Vagina (tissue), 2 donors: ENCODE results near the gene TBC1D7. TPM values are rescaled to one million over a fixed set of nuclear protein-coding genes. Genes with fewer than 3 reads are reported as not detected.

ENCODE experiments used
- DNase-seq, 2 donors: peaks; one replicate each; pipeline ENCODE4 v3.0.0-alpha.2; 2017; ENCODE audit errors: extremely low spot score in 2 of 2
- H3K27ac ChIP-seq: fragments of 200-600 bp; sonication (generic); one replicate; pipeline ENCODE4 v1.5.1; 2019
- H3K27me3 ChIP-seq: fragments of 200-600 bp; sonication (generic); one replicate; pipeline ENCODE4 v1.5.1; 2019
- H3K36me3 ChIP-seq, 2 donors: fragments of 200-600 bp; sonication (generic); one replicate each; pipeline ENCODE4 v1.5.1; 2017 to 2019
- H3K4me1 ChIP-seq: fragments of 200-600 bp; sonication (generic); one replicate; pipeline ENCODE4 v1.5.1; 2019
- H3K4me3 ChIP-seq, 2 donors: fragments of 200-600 bp; sonication (generic); 1 replicate in 1 of 2; 2 replicates in 1 of 2; pipeline ENCODE4 v1.5.1; 2016 to 2019
- H3K9me3 ChIP-seq: fragments of 200-600 bp; sonication (generic); one replicate; pipeline ENCODE4 v1.5.1; 2019
- POLR2A ChIP-seq, 2 donors: fragments of 450-650 bp; IDR thresholded peaks; one replicate each; pipeline ENCODE4 v1.6.1; 2017; ENCODE audit warnings: antibody characterized with exemption in 2 of 2, mild to moderate bottlenecking in 2 of 2, moderate library complexity in 2 of 2
- POLR2AphosphoS5 ChIP-seq, 2 donors: sonication (generic); formaldehyde crosslinking; IDR thresholded peaks; one replicate each; pipeline ENCODE4 v1.9.0; 2017; ENCODE audit warnings: antibody characterized with exemption in 2 of 2, mild to moderate bottlenecking in 2 of 2, low read depth in 1 of 2; ENCODE audit not compliant: insufficient read depth in 1 of 2
- intact Hi-C: fragments of 100-400 bp; cut with DNase I; formaldehyde crosslinking; loops from one replicate; pipeline ENCODE4 v1.15.1; 2023
- total RNA-seq: library from RNA; depleted of rRNA; stranded (reverse); fragments of >200 nt; gene quantifications from one replicate; pipeline ENCODE4 v1.2.3, GENCODE V29; 2016
- TF ChIP-seq, protein P1 (sequence below), 3 experiments: fragments of 450-650 bp in 2 of 3; fragments of 200-600 bp in 1 of 3; sonication (generic) in 1 of 3; IDR thresholded peaks; one replicate each; pipeline ENCODE4 v1.5.1; 2017 to 2019; ENCODE audit warnings: antibody characterized with exemption in 3 of 3, mild to moderate bottlenecking in 2 of 3, moderate library complexity in 2 of 3

TBC1D7 gene
- total RNA-seq, 1 donor from 2014 or later, result 13.0 TPM

DNA sequence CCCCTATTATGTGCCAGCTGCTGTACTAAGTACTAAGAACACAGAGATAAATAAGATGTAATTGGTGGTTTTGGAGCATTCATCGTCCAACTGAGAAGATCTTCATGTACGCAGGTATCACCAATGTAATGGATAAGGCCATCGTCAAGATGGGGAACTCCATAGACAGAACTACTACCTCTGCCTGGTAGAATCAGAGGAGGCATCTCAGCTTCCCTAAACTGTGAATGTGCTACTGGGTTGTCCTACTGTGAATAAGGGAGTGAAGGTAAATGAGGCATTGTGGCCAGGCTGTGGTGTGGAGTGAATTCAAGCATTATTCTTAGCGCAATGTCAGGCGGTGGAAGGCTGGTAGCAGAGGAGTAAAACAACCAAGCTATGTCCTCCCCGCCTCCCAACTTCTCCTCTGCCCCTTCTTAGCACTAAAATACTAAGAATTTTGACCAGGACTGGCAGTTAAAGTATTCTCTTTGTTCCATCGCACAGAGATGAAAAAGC lies 68.2 kb downstream of the TBC1D7 start:
- Histone ChIP-seq H3K27ac (no peak overlapping the region), H3K4me1 (no peaks in the 10 kb centered on the region), H3K27me3 (no peaks in the 10 kb centered on the region), H3K4me3 (no peak overlapping the region), H3K9me3 (no peaks in the 10 kb centered on the region), H3K36me3 (no peaks in the 10 kb centered on the region)
- DNase-seq, result no peak
- no peak for TF ChIP-seq POLR2AphosphoS5 (IDR thresholded peaks at IDR 0.05; ENCODE audit: insufficient read depth in 1 of 2, low read depth in 1 of 2)
- TF ChIP-seq, protein P1, sequence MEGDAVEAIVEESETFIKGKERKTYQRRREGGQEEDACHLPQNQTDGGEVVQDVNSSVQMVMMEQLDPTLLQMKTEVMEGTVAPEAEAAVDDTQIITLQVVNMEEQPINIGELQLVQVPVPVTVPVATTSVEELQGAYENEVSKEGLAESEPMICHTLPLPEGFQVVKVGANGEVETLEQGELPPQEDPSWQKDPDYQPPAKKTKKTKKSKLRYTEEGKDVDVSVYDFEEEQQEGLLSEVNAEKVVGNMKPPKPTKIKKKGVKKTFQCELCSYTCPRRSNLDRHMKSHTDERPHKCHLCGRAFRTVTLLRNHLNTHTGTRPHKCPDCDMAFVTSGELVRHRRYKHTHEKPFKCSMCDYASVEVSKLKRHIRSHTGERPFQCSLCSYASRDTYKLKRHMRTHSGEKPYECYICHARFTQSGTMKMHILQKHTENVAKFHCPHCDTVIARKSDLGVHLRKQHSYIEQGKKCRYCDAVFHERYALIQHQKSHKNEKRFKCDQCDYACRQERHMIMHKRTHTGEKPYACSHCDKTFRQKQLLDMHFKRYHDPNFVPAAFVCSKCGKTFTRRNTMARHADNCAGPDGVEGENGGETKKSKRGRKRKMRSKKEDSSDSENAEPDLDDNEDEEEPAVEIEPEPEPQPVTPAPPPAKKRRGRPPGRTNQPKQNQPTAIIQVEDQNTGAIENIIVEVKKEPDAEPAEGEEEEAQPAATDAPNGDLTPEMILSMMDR (IDR thresholded peaks at IDR 0.05), result no peak
- intact Hi-C loops, result no loop called here

DNA sequence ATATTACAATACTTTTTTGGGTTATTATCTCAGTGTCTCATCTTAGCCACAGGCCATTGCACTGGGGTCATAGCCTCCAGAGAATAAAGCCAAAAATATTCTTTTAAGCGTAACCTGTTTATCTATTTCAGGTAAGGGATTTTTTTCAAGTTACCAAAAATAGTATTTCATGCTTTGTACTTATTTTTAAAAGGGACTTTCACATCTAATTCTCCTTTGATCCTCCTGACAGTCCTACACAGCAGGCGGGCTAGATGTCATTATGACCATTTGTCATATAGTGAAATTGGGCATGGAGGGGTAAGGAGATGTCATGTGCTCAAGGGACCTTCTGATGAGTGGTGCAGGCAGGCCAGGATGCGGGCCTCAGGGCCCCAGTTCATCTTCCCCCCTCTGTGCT lies 68.9 kb downstream of the TBC1D7 start:
- Histone ChIP-seq H3K4me3 (no peak overlapping the region), H3K27ac (no peak overlapping the region), H3K36me3 (no peaks in the 10 kb centered on the region), H3K4me1 (no peaks in the 10 kb centered on the region), H3K9me3 (no peaks in the 10 kb centered on the region), H3K27me3 (no peaks in the 10 kb centered on the region)
- TF ChIP-seq POLR2AphosphoS5 (IDR thresholded peaks at IDR 0.05; ENCODE audit: insufficient read depth in 1 of 2, low read depth in 1 of 2), result no peak
- TF ChIP-seq POLR2A (IDR thresholded peaks at IDR 0.05), result no peak
- TF ChIP-seq, protein P1 (IDR thresholded peaks at IDR 0.05), result no peak
- intact Hi-C loops, result no loop called here
- DNase-seq, result no peak

DNA sequence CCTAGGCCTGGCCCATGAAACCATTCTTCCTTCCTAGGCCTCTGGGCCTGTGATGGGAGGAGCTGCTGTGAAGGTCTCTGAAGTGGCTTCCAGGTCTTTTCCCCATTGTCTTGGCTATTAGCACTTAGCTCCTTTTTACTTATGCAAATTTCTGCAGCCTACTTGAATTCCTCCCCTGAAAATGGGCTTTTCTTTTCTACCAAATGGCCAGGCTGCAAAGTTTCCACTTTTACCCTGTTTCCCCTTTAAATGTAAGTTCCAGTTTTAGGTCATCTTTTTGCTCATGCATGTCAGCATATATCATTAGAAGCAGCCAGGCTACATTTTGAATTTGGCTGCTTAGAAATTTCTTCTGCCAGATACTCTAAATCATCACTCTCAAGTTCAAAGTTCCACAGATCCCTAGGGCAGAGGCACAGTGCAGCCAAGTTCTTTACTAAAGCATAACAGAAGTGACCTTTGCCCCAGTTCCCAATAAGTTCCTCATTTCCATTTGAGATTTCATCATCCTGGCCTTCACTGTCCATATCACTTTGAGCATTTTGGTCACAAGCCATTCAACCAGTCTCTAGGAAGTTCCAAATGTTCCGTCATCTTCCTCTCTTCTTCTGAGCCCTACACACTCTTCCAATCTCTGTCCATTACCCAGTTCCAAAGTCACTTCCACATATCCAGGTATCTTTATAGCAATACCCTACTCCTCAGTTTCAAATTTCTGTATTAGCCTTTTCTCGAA lies 71.9 kb downstream of the TBC1D7 start:
- Histone ChIP-seq H3K4me1 (no peaks in the 10 kb centered on the region), H3K36me3 (no peaks in the 10 kb centered on the region), H3K9me3 (no peaks in the 10 kb centered on the region), H3K4me3 (no peak overlapping the region), H3K27ac (no peak overlapping the region), H3K27me3 (no peaks in the 10 kb centered on the region)
- DNase-seq, result no peak
- no peak for TF ChIP-seq POLR2A (IDR thresholded peaks at IDR 0.05)
- TF ChIP-seq, protein P1 (IDR thresholded peaks at IDR 0.05), result no peak
- TF ChIP-seq POLR2AphosphoS5 (IDR thresholded peaks at IDR 0.05; ENCODE audit: insufficient read depth in 1 of 2, low read depth in 1 of 2), result no peak
- intact Hi-C loops, result no loop called here

Other genes starting within 250 kb of the TBC1D7 start
- 16.9 TPM for gene GFOD1, start 159.1 kb upstream of the TBC1D7 start, total RNA-seq
- gene SIRT5, start 246.1 kb upstream of the TBC1D7 start, total RNA-seq, result 7.1 TPM